CD4-positive, alpha-beta T cell treated with Interleukin-4 for 4 hours (primary cell): ENCODE measurements around the gene FAM163B.
A peak's percentile ranks its signal among the peaks of the same experiment; 100 is the strongest.

Experiments
- DNase-seq: peaks from one replicate; pipeline ENCODE4 v3.0.0-alpha.2; 2020

FAM163B gene

GRCh38 chr9:133609311-133610098, at the start of gene FAM163B:
Gene FAM163B, minus strand, starts transcription at chr9:133609389. Its CDS starts 29,166 bp downstream, at chr9:133580223.
- no peak for DNase-seq

GRCh38 chr9:133657120-133657661, 48.0 kb upstream of the FAM163B start:
- no peak for DNase-seq

GRCh38 chr9:133656211-133657119, 47.3 kb upstream of the FAM163B start:
- peak; percentile 28 for DNase-seq

- DNase-seq: no peak
Measured at GRCh38 chr9:133655701-133656100, 46.5 kb upstream of the FAM163B start.

GRCh38 chr9:133654736-133655657, 45.8 kb upstream of the FAM163B start:
- no peak for DNase-seq

GRCh38 chr9:133653638-133654037, 44.4 kb upstream of the FAM163B start:
- no peak for DNase-seq

- DNase-seq: no peak
Measured at GRCh38 chr9:133650026-133650425, 40.8 kb upstream of the FAM163B start.

- no peak for DNase-seq
Measured at GRCh38 chr9:133649194-133649593, 40.0 kb upstream of the FAM163B start.

GRCh38 chr9:133647765-133648469, 38.7 kb upstream of the FAM163B start:
- DNase-seq: no peak

GRCh38 chr9:133647148-133647547, 38.0 kb upstream of the FAM163B start:
- DNase-seq: no peak

GRCh38 chr9:133645021-133645765, 36.0 kb upstream of the FAM163B start:
- no peak for DNase-seq

GRCh38 chr9:133643978-133644760, 35.0 kb upstream of the FAM163B start:
- no peak for DNase-seq

GRCh38 chr9:133643362-133643755, 34.2 kb upstream of the FAM163B start:
- DNase-seq: no peak

GRCh38 chr9:133642708-133643361, 33.6 kb upstream of the FAM163B start:
- no peak for DNase-seq

- DNase-seq: no peak
Measured at GRCh38 chr9:133641861-133642595, 32.8 kb upstream of the FAM163B start.

- no peak for DNase-seq
Measured at GRCh38 chr9:133641396-133641655, 32.1 kb upstream of the FAM163B start.

- DNase-seq: no peak
Measured at GRCh38 chr9:133640580-133641395, 31.6 kb upstream of the FAM163B start.

GRCh38 chr9:133640160-133640559, 31.0 kb upstream of the FAM163B start:
- DNase-seq: no peak
